Mononuclear cell (primary cell): ENCODE results near the gene PPIF. TPM values are rescaled to one million over a fixed set of nuclear protein-coding genes. Genes with fewer than 3 reads are reported as not detected.

Experiments used
- H3K27me3 ChIP-seq: 2 replicates; pipeline ENCODE4 v1.6.0; 2011; ENCODE audit warnings: low read length, control low read depth; ENCODE audit not compliant: insufficient read depth
- H3K4me1 ChIP-seq: 2 replicates; pipeline ENCODE4 v1.5.1; 2011; ENCODE audit warnings: mild to moderate bottlenecking, low read length, control low read depth; ENCODE audit not compliant: insufficient read depth
- H3K4me3 ChIP-seq: 2 replicates; pipeline ENCODE4 v1.5.1; 2011; ENCODE audit warnings: mild to moderate bottlenecking, low read length, moderate library complexity
- H3K9me3 ChIP-seq: 2 replicates; pipeline ENCODE4 v1.5.1; 2011; ENCODE audit warnings: low read depth, mild to moderate bottlenecking, control low read depth, low read length
- total RNA-seq: library from RNA; depleted of rRNA; stranded (reverse); fragments of >200 nt; gene quantifications from one replicate; pipeline ENCODE4 v1.2.3, GENCODE V29; 2012

PPIF gene
- total RNA-seq, 1 donor, result 146 TPM

- H3K4me3 ChIP-seq, result no peak overlapping the region
Measured at GRCh38 chr10:79310200-79310865, 36.9 kb upstream of the PPIF start.

GRCh38 chr10:79310911-79311573 is 36.2 kb upstream of the PPIF start:
- Histone ChIP-seq H3K4me3 (no peak overlapping the region), H3K4me1 (peaks cover 10% of the 10 kb centered on the region), H3K9me3 (no peaks in the 10 kb centered on the region), H3K27me3 (no peaks in the 10 kb centered on the region)

More at GRCh38 chr10:79310200-79310865, 36.9 kb upstream of the PPIF start:
- no peaks in the 10 kb centered on the region for H3K27me3 ChIP-seq
- H3K4me1 ChIP-seq, result peaks cover 10% of the 10 kb centered on the region
- H3K9me3 ChIP-seq, result no peaks in the 10 kb centered on the region

- H3K4me1 ChIP-seq, result peaks cover 15% of the 10 kb centered on the region
- no peaks in the 10 kb centered on the region for H3K9me3 ChIP-seq
- no peak overlapping the region for H3K4me3 ChIP-seq
- H3K27me3 ChIP-seq, result no peaks in the 10 kb centered on the region
Measured at GRCh38 chr10:79311581-79312407, 35.5 kb upstream of the PPIF start.

GRCh38 chr10:79312601-79313187 is 34.6 kb upstream of the PPIF start:
- Histone ChIP-seq H3K4me3 (no peak overlapping the region), H3K27me3 (no peaks in the 10 kb centered on the region), H3K4me1 (peaks cover 24% of the 10 kb centered on the region), H3K9me3 (no peaks in the 10 kb centered on the region)

- Histone ChIP-seq H3K4me1 (peaks cover 30% of the 10 kb centered on the region), H3K4me3 (no peak overlapping the region), H3K27me3 (no peaks in the 10 kb centered on the region), H3K9me3 (no peaks in the 10 kb centered on the region)
Measured at GRCh38 chr10:79313320-79313719, 33.9 kb upstream of the PPIF start.

- Histone ChIP-seq H3K4me1 (peaks cover 36% of the 10 kb centered on the region), H3K27me3 (no peaks in the 10 kb centered on the region), H3K9me3 (no peaks in the 10 kb centered on the region), H3K4me3 (no peak overlapping the region)
Measured at GRCh38 chr10:79313911-79314439, 33.3 kb upstream of the PPIF start.

GRCh38 chr10:79314761-79315601 is 32.3 kb upstream of the PPIF start:
- Histone ChIP-seq H3K27me3 (no peaks in the 10 kb centered on the region), H3K9me3 (no peaks in the 10 kb centered on the region), H3K4me3 (no peak overlapping the region), H3K4me1 (peaks cover 37% of the 10 kb centered on the region)

- H3K27me3 ChIP-seq, result no peaks in the 10 kb centered on the region
- no peaks in the 10 kb centered on the region for H3K9me3 ChIP-seq
- peaks cover 43% of the 10 kb centered on the region for H3K4me1 ChIP-seq
- no peak overlapping the region for H3K4me3 ChIP-seq
Measured at GRCh38 chr10:79315602-79315920, 31.7 kb upstream of the PPIF start.

- Histone ChIP-seq H3K4me3 (no peak overlapping the region), H3K9me3 (no peaks in the 10 kb centered on the region), H3K4me1 (peaks cover 55% of the 10 kb centered on the region), H3K27me3 (no peaks in the 10 kb centered on the region)
Measured at GRCh38 chr10:79316671-79317431, 30.4 kb upstream of the PPIF start.

GRCh38 chr10:79318369-79318768 is 28.9 kb upstream of the PPIF start:
- H3K4me1 ChIP-seq, result peaks cover 71% of the 10 kb centered on the region
- H3K27me3 ChIP-seq, result no peaks in the 10 kb centered on the region
- H3K4me3 ChIP-seq, result no peak overlapping the region
- no peaks in the 10 kb centered on the region for H3K9me3 ChIP-seq

GRCh38 chr10:79319115-79319771 is 28.0 kb upstream of the PPIF start:
- H3K9me3 ChIP-seq, result no peaks in the 10 kb centered on the region
- H3K4me3 ChIP-seq, result no peak overlapping the region
- H3K27me3 ChIP-seq, result no peaks in the 10 kb centered on the region
- H3K4me1 ChIP-seq, result peaks cover 79% of the 10 kb centered on the region

GRCh38 chr10:79320316-79320715 is 27.0 kb upstream of the PPIF start:
- no peaks in the 10 kb centered on the region for H3K27me3 ChIP-seq
- H3K9me3 ChIP-seq, result no peaks in the 10 kb centered on the region
- peaks cover 80% of the 10 kb centered on the region for H3K4me1 ChIP-seq
- no peak overlapping the region for H3K4me3 ChIP-seq

- no peaks in the 10 kb centered on the region for H3K27me3 ChIP-seq
- H3K4me3 ChIP-seq, result no peak overlapping the region
- peaks cover 80% of the 10 kb centered on the region for H3K4me1 ChIP-seq
- H3K9me3 ChIP-seq, result no peaks in the 10 kb centered on the region
Measured at GRCh38 chr10:79320820-79321493, 26.3 kb upstream of the PPIF start.
